Keratinocyte (primary cell): Measurements from ENCODE around the gene STAG1. TPM values are rescaled to one million over a fixed set of nuclear protein-coding genes. Genes with fewer than 3 reads are reported as not detected.

ENCODE experiments used
- DNase-seq: peaks from one replicate; pipeline ENCODE4 v3.0.0-alpha.2; 2011; ENCODE audit warnings: low read depth, missing footprints, low spot score
- FAIRE-seq: peaks from 2 replicates; lab custom pipeline; 2011; peaks lifted over from hg19 to GRCh38; lab: Jason Lieb, UNC
- H2AFZ ChIP-seq: 2 replicates; pipeline ENCODE4 v1.6.0; 2012; ENCODE audit warnings: low read length, control low read depth, inconsistent platforms; ENCODE audit not compliant: control insufficient read depth
- H3K27ac ChIP-seq: 2 replicates; pipeline ENCODE4 v1.5.1; 2011; ENCODE audit warnings: low read length; ENCODE audit not compliant: control insufficient read depth, insufficient read depth
- H3K27me3 ChIP-seq: 3 replicates; pipeline ENCODE4 v1.6.0; 2011; ENCODE audit warnings: low read length; ENCODE audit not compliant: control insufficient read depth, insufficient read depth; ENCODE audit errors: extremely low read depth
- H3K36me3 ChIP-seq, 2 experiments: 2 replicates in 1 of 2; 3 replicates in 1 of 2; pipeline ENCODE4 v1.5.1; 2011; ENCODE audit warnings: low read length in 2 of 2, mild to moderate bottlenecking in 1 of 2; ENCODE audit not compliant: control insufficient read depth in 2 of 2, insufficient read depth in 2 of 2; ENCODE audit errors: extremely low read depth in 1 of 2
- H3K4me1 ChIP-seq: 3 replicates; pipeline ENCODE4 v1.5.1; 2011; ENCODE audit warnings: low read length; ENCODE audit not compliant: control insufficient read depth, insufficient read depth; ENCODE audit errors: extremely low read depth
- H3K4me2 ChIP-seq: 3 replicates; pipeline ENCODE4 v1.6.0; 2011; ENCODE audit warnings: low read depth, low read length; ENCODE audit not compliant: control insufficient read depth, insufficient read depth; ENCODE audit errors: extremely low read depth
- H3K4me3 ChIP-seq, 3 experiments: fragments of 200-600 bp in 1 of 3; sonication (generic) in 1 of 3; 2 replicates in 2 of 3; 3 replicates in 1 of 3; pipeline ENCODE4 v1.5.1; 2011 to 2016; ENCODE audit warnings: low read length in 3 of 3, mild to moderate bottlenecking in 3 of 3, control low read depth in 2 of 3, inconsistent platforms in 1 of 3, low read depth in 1 of 3, mixed read lengths in 1 of 3, mixed run types in 1 of 3, moderate library complexity in 1 of 3; ENCODE audit not compliant: control insufficient read depth in 2 of 3, insufficient read depth in 2 of 3; ENCODE audit errors: extremely low read depth in 1 of 3
- H3K79me2 ChIP-seq: 2 replicates; pipeline ENCODE4 v1.6.0; 2012; ENCODE audit warnings: low read length; ENCODE audit not compliant: control insufficient read depth, insufficient read depth
- H3K9ac ChIP-seq: 3 replicates; pipeline ENCODE4 v1.6.0; 2011; ENCODE audit warnings: low read length; ENCODE audit not compliant: control insufficient read depth, insufficient read depth; ENCODE audit errors: extremely low read depth
- H3K9me1 ChIP-seq: 3 replicates; pipeline ENCODE4 v1.6.0; 2011; ENCODE audit warnings: low read length; ENCODE audit not compliant: control insufficient read depth, insufficient read depth; ENCODE audit errors: extremely low read depth
- H3K9me3 ChIP-seq: 2 replicates; pipeline ENCODE4 v1.5.1; 2012; ENCODE audit warnings: low read depth, low read length; ENCODE audit not compliant: control insufficient read depth
- H4K20me1 ChIP-seq: 3 replicates; pipeline ENCODE4 v1.6.0; 2011; ENCODE audit warnings: low read length; ENCODE audit not compliant: control insufficient read depth, insufficient read depth; ENCODE audit errors: extremely low read depth
- CTCF ChIP-seq, 3 experiments: IDR thresholded peaks in 1 of 3; conservative IDR thresholded peaks in 1 of 3; optimal IDR thresholded peaks in 1 of 3; 2 replicates in 2 of 3; 3 replicates in 1 of 3; pipeline versions ENCODE3 to v1.5.1; 2011; ENCODE audit warnings: low read length in 3 of 3, mild to moderate bottlenecking in 3 of 3, moderate library complexity in 2 of 3, control low read depth in 1 of 3, inconsistent platforms in 1 of 3; ENCODE audit not compliant: insufficient read depth in 2 of 3; ENCODE audit errors: extremely low read depth in 1 of 3
- EZH2 ChIP-seq: IDR thresholded peaks from one replicate; pipeline ENCODE4 v1.6.1; 2012; ENCODE audit warnings: inconsistent platforms, mild to moderate bottlenecking, low read length, moderate library complexity
- dilution Hi-C: fragments of 300-500 bp; cut with MboI; formaldehyde crosslinking; loops from one replicate; pipeline ENCODE4 v1.7.0; 2020; ENCODE audit warnings: low sequenced_read_pairs; ENCODE audit not compliant: extremely low pct_ligation_motif_present
- polyA plus RNA-seq, 5 experiments: library from polyadenylated mRNA; depleted of rRNA in 3 of 5; stranded (reverse) in 3 of 5; stranded (forward) in 1 of 5; unstranded in 1 of 5; fragments of >200 nt; gene quantifications; 1 replicate in 1 of 5; 2 replicates in 3 of 5; 3 replicates in 1 of 5; pipeline versions ENCODE4 v1.2.1 to v1.2.3, GENCODE V29; 2011 to 2012; ENCODE audit warnings: missing spikeins in 2 of 5, low read depth in 1 of 5, low replicate concordance in 1 of 5

STAG1 gene
- polyA plus RNA-seq, 1 donor (not counting 4 experiments of a cell fraction or from before 2014, with no cell fraction given): 11.8 TPM

GRCh38 chr3:136595913-136596697 lies 156.1 kb downstream of the STAG1 start:
- no peaks in the 10 kb centered on the region for H3K27me3 ChIP-seq
- H4K20me1 ChIP-seq: no peaks in the 10 kb centered on the region
- TF ChIP-seq EZH2: no peak
- no peak for TF ChIP-seq CTCF (optimal IDR thresholded peaks at IDR 0.05 in 1 of 3, IDR thresholded peaks at IDR 0.05 in 1 of 3, conservative IDR thresholded peaks at IDR 0.05 in 1 of 3; ENCODE audit: extremely low read depth in 1 of 3, insufficient read depth in 2 of 3, low read length in 3 of 3)
- H3K4me3 ChIP-seq: no peak overlapping the region
- peaks cover 0 to 2% of the 10 kb centered on the region in 2 experiments for H3K36me3 ChIP-seq
- H3K79me2 ChIP-seq: no peaks in the 10 kb centered on the region
- DNase-seq (no peak), FAIRE-seq (no peak)
- H2AFZ ChIP-seq: no peak overlapping the region
- H3K9me3 ChIP-seq: no peaks in the 10 kb centered on the region
- no peaks in the 10 kb centered on the region for H3K4me1 ChIP-seq
- no peak overlapping the region for H3K27ac ChIP-seq
- dilution Hi-C loops: no loop called here
- H3K9ac ChIP-seq: no peak overlapping the region
- H3K9me1 ChIP-seq: no peaks in the 10 kb centered on the region
- H3K4me2 ChIP-seq: no peak overlapping the region

DNA sequence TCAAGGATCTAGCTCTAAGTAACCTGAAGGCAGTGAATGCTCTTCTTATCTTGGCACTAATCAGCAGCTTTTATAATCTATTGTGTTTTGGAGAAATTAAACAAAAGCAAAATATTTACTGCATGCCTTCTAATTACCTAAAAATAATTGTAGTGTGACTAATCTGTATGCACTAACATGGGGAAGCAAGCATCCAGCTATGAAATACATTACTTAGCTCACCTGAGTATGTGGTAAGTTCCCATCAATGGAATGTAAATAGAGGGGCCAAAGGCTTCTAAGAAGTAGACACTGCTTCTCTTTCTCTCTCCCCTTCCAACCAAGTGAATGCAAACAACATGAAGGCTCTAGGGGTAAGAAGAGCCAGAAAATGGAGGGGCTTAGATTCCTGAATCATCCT lies 165.6 kb downstream of the STAG1 start:
- Histone ChIP-seq H3K4me1 (no peaks in the 10 kb centered on the region), H3K79me2 (no peaks in the 10 kb centered on the region), H3K9ac (no peak overlapping the region), H3K4me3 (no peak overlapping the region), H3K27ac (no peak overlapping the region), H3K27me3 (no peaks in the 10 kb centered on the region), H4K20me1 (no peaks in the 10 kb centered on the region), H2AFZ (no peak overlapping the region), H3K9me3 (no peaks in the 10 kb centered on the region), H3K4me2 (no peak overlapping the region), H3K36me3 (no peaks in the 10 kb centered on the region), H3K9me1 (no peaks in the 10 kb centered on the region)
- DNase-seq (no peak), FAIRE-seq (no peak)
- dilution Hi-C loops: no loop called here
- TF ChIP-seq EZH2 (no peak), CTCF (optimal IDR thresholded peaks at IDR 0.05 in 1 of 3, IDR thresholded peaks at IDR 0.05 in 1 of 3, conservative IDR thresholded peaks at IDR 0.05 in 1 of 3; ENCODE audit: extremely low read depth in 1 of 3, insufficient read depth in 2 of 3, low read length in 3 of 3) (no peak)
